Uterus (tissue), 2 donors: ENCODE measurements around the gene OPCML.

ENCODE experiments used
- POLR2A ChIP-seq, 2 donors: fragments of 450-650 bp; IDR thresholded peaks; one replicate each; pipeline ENCODE4 v1.6.1; 2016; ENCODE audit warnings: antibody characterized with exemption in 2 of 2, mild to moderate bottlenecking in 1 of 2, moderate library complexity in 1 of 2
- TF ChIP-seq, protein P1 (sequence below), 4 experiments: fragments of 200-600 bp in 2 of 4; fragments of 450-650 bp in 2 of 4; sonication (generic) in 2 of 4; IDR thresholded peaks; one replicate each; pipeline ENCODE4 v1.5.1; 2016 to 2019; ENCODE audit warnings: antibody characterized with exemption in 4 of 4, mild to moderate bottlenecking in 2 of 4, moderate library complexity in 1 of 4

DNA sequence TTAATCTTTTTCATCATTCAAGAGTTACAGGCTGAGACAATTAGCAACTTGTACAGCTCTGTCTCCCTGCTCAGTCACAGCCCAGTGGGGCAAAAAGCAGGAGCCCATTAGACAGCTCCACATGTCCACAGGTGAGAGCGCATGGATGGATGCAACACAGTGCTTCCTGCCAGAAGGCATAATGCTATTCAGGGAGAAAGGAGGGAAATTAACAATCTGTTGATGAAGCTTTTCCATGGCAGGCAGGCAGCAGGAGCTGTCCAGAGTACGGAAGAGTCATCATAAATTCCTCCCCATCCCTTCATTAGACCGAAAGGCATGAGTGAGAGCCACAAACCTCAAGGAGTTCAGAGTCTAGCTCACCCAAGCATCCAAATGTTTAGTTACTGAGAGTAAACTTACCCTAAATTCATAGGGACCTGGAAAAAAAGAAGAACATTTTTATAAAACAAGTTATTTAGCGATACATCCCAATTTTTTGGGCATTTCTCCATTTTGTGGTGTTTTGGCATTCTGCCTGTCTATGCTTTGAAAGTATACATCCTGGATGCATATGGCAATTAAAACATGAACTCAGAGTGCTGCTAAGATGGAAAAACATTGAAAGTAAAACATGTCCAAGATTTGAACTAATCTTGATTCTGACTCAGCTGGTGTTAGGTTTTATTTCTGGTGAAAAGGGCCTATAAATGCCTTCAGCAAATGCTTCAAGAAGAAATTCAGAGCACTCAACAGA, 428.1 kb downstream of the OPCML start:
- TF ChIP-seq, protein P1, sequence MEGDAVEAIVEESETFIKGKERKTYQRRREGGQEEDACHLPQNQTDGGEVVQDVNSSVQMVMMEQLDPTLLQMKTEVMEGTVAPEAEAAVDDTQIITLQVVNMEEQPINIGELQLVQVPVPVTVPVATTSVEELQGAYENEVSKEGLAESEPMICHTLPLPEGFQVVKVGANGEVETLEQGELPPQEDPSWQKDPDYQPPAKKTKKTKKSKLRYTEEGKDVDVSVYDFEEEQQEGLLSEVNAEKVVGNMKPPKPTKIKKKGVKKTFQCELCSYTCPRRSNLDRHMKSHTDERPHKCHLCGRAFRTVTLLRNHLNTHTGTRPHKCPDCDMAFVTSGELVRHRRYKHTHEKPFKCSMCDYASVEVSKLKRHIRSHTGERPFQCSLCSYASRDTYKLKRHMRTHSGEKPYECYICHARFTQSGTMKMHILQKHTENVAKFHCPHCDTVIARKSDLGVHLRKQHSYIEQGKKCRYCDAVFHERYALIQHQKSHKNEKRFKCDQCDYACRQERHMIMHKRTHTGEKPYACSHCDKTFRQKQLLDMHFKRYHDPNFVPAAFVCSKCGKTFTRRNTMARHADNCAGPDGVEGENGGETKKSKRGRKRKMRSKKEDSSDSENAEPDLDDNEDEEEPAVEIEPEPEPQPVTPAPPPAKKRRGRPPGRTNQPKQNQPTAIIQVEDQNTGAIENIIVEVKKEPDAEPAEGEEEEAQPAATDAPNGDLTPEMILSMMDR (IDR thresholded peaks at IDR 0.05), result no peak
- no peak for TF ChIP-seq POLR2A (IDR thresholded peaks at IDR 0.05)
